HFFc6 (cell line): ENCODE results near the gene PRSS2. TPM values are rescaled to one million over a fixed set of nuclear protein-coding genes. Genes with fewer than 3 reads are reported as not detected.
"Not testable (repeated sequence)": the region's sequence is repeated elsewhere in the genome, so short reads cannot be mapped to it uniquely, and the experiment has no call there.

ENCODE experiments used
- DNase-seq: peaks from one replicate; pipeline ENCODE4 v3.0.0-alpha.2; 2018
- H3K27ac Mint-ChIP-seq: 2 replicates; pipeline ENCODE4 v1.8.0; 2020; ENCODE audit warnings: mild to moderate bottlenecking, mixed read lengths
- H3K27me3 Mint-ChIP-seq: 2 replicates; pipeline ENCODE4 v1.8.0; 2021; ENCODE audit warnings: mild to moderate bottlenecking, moderate library complexity, mixed read lengths; ENCODE audit not compliant: insufficient read depth
- H3K36me3 Mint-ChIP-seq: 2 replicates; pipeline ENCODE4 v1.8.0; 2021; ENCODE audit warnings: low read depth, mixed read lengths
- H3K4me1 Mint-ChIP-seq: 2 replicates; pipeline ENCODE4 v1.8.0; 2020; ENCODE audit warnings: low read depth, mixed read lengths
- H3K4me3 Mint-ChIP-seq: 2 replicates; pipeline ENCODE4 v1.8.0; 2020; ENCODE audit warnings: mild to moderate bottlenecking, moderate library complexity, mixed read lengths
- H3K9me3 Mint-ChIP-seq: 2 replicates; pipeline ENCODE4 v1.8.0; 2020; ENCODE audit warnings: mild to moderate bottlenecking, mixed read lengths
- CTCF ChIP-seq: fragments of 200-600 bp; sonication (generic); IDR thresholded peaks from 2 replicates; pipeline ENCODE4 v1.5.0; 2021; ENCODE audit warnings: antibody characterized with exemption, mild to moderate bottlenecking
- total RNA-seq, 6 experiments: library from RNA; stranded (reverse); fragmentation: NEBNext Ultra II Directional; extraction: Animal tissue kit (Norgen Biotek cat#: 25700); gene quantifications; 2 replicates in 1 of 6; 3 replicates in 5 of 6; pipeline ENCODE4 v1.2.3, GENCODE V29; 2021

Gene PRSS2
- total RNA-seq, 6 experiments from 2014 or later: not detected

- H3K27ac Mint-ChIP-seq: no peak within 1 kb of the TSS
- no peak within 1 kb of the TSS for H3K4me3 Mint-ChIP-seq
- peaks cover 17% of the 10 kb centered on the region for H3K27me3 Mint-ChIP-seq
- 0 out of 2 replicates have a peak, but pooled peaks cover 5% of the 10 kb centered on the region for H3K4me1 Mint-ChIP-seq
- no peaks in the 10 kb centered on the region for H3K36me3 Mint-ChIP-seq
- H3K9me3 Mint-ChIP-seq: no peaks in the 10 kb centered on the region
- TF ChIP-seq CTCF: no peak
- no peak for DNase-seq
Measured at GRCh38 chr7:142749218-142749993, 21.4 kb upstream of the PRSS2 start, which contains the start of gene PRSS1. PRSS1 (plus strand) TSS chr7:142749472; CDS start chr7:142749485, 13 bp downstream.

DNA sequence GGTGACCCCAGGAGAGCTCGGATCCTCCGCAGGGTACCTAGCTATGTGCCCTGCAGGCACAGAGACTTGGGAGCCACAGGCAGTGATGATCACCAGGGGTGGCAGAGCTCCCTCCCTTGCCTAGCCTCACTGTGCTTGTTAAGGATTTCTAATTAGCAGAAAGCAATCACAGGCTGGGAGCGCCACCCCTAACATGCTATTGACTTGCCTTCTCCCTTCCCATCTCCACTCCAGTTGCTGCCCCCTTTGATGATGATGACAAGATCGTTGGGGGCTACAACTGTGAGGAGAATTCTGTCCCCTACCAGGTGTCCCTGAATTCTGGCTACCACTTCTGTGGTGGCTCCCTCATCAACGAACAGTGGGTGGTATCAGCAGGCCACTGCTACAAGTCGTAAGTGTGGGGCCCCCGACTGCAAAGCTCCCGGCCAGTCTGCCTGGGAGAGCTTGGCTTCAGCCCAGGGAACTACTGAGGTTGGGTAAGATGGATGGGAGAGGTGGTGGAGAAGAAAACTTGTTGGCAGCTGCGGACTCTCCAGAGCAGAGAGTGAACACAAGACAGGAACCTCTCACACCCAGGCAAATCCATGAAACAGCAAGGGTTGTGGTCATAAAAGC is 20.3 kb upstream of the PRSS2 start:
- Mint-ChIP-seq H3K27ac (no peak overlapping the region), H3K4me1 (no peaks in the 10 kb centered on the region), H3K4me3 (no peak overlapping the region), H3K36me3 (no peaks in the 10 kb centered on the region), H3K9me3 (no peaks in the 10 kb centered on the region), H3K27me3 (peaks cover 26% of the 10 kb centered on the region)
- DNase-seq: no peak
- no peak for TF ChIP-seq CTCF

- H3K36me3 Mint-ChIP-seq, DNase-seq: not testable (repeated sequence)
- peaks cover 26% of the 10 kb centered on the region for H3K27me3 Mint-ChIP-seq
Measured at GRCh38 chr7:142751526-142752175, 19.1 kb upstream of the PRSS2 start.

GRCh38 chr7:142752376-142753225 is 18.2 kb upstream of the PRSS2 start:
- H3K4me3 Mint-ChIP-seq: no peak overlapping the region
- no peak for DNase-seq
- TF ChIP-seq CTCF: no peak
- peaks cover 28% of the 10 kb centered on the region for H3K27me3 Mint-ChIP-seq
- no peaks in the 10 kb centered on the region for H3K4me1 Mint-ChIP-seq
- no peaks in the 10 kb centered on the region for H3K36me3 Mint-ChIP-seq
- H3K27ac Mint-ChIP-seq: no peak overlapping the region
- no peaks in the 10 kb centered on the region for H3K9me3 Mint-ChIP-seq

More at GRCh38 chr7:142751526-142752175, 19.1 kb upstream of the PRSS2 start:
- not testable (repeated sequence) for H3K27ac Mint-ChIP-seq, H3K9me3 Mint-ChIP-seq, H3K4me1 Mint-ChIP-seq, H3K4me3 Mint-ChIP-seq

- Mint-ChIP-seq H3K27ac (no peak overlapping the region), H3K36me3 (no peaks in the 10 kb centered on the region), H3K4me1 (no peaks in the 10 kb centered on the region), H3K27me3 (peaks cover 28% of the 10 kb centered on the region), H3K4me3 (no peak overlapping the region), H3K9me3 (no peaks in the 10 kb centered on the region)
- no peak for DNase-seq
- TF ChIP-seq CTCF: no peak
Measured at GRCh38 chr7:142753366-142753765, 17.4 kb upstream of the PRSS2 start.

GRCh38 chr7:142753925-142754491 is 16.8 kb upstream of the PRSS2 start:
- H3K36me3 Mint-ChIP-seq, H3K9me3 Mint-ChIP-seq: not testable (repeated sequence)
- H3K27me3 Mint-ChIP-seq: peaks cover 31% of the 10 kb centered on the region

More at GRCh38 chr7:142753925-142754491, 16.8 kb upstream of the PRSS2 start:
- H3K4me1 Mint-ChIP-seq, H3K27ac Mint-ChIP-seq, H3K4me3 Mint-ChIP-seq, DNase-seq: not testable (repeated sequence)
